HepG2 (cell line): ENCODE data around the gene DENND11.

Experiments
- AKAP8 ChIP-seq: sonication (generic); formaldehyde crosslinking; IDR thresholded peaks from 2 replicates; pipeline ENCODE4 v1.5.1; 2020; ENCODE audit warnings: mild to moderate bottlenecking, missing genetic modification reagents
- HOMEZ ChIP-seq: IDR thresholded peaks from 2 replicates; pipeline ENCODE4 v1.6.1; 2016; ENCODE audit warnings: low read depth
- KAT7 ChIP-seq: IDR thresholded peaks from 2 replicates; pipeline ENCODE4 v1.6.1; 2018; ENCODE audit warnings: borderline replicate concordance, missing compliant biosample characterization
- PAX8 ChIP-seq: sonication (generic); formaldehyde crosslinking; IDR thresholded peaks from 2 replicates; pipeline ENCODE4 v1.8.0; 2022; ENCODE audit warnings: mild to moderate bottlenecking, missing genetic modification reagents, borderline replicate concordance
- POLR2A ChIP-seq, 2 experiments: IDR thresholded peaks; 2 replicates each; pipeline ENCODE4 v1.6.1; 2011; ENCODE audit warnings: low read depth in 2 of 2, low read length in 2 of 2, mild to moderate bottlenecking in 1 of 2, moderate library complexity in 1 of 2; ENCODE audit not compliant: insufficient read depth in 1 of 2
- RAD21 ChIP-seq: fragments of 450-650 bp; formaldehyde crosslinking; IDR thresholded peaks from 2 replicates; pipeline ENCODE4 v1.5.0; 2020; ENCODE audit warnings: mild to moderate bottlenecking
- REST ChIP-seq, 2 experiments: IDR thresholded peaks; 2 replicates each; pipeline ENCODE4 v1.6.1; 2011 to 2012; ENCODE audit warnings: low read length in 2 of 2, borderline replicate concordance in 1 of 2, low read depth in 1 of 2, mild to moderate bottlenecking in 1 of 2, moderate library complexity in 1 of 2
- SMC3 ChIP-seq: IDR thresholded peaks from 2 replicates; pipeline ENCODE4 v1.6.1; 2011; ENCODE audit warnings: low read length, improper control_type of control experiment
- SP1 ChIP-seq, 2 experiments: fragments of 450-650 bp in 1 of 2; sonication (generic) in 1 of 2; formaldehyde crosslinking in 1 of 2; IDR thresholded peaks; 2 replicates each; pipeline versions ENCODE4 v1.4.0 to v1.6.1; 2016 to 2020; ENCODE audit warnings: missing genetic modification reagents in 1 of 2
- TFDP1 ChIP-seq: IDR thresholded peaks from 2 replicates; pipeline ENCODE4 v1.6.1; 2016; ENCODE audit warnings: missing compliant biosample characterization, missing genetic modification reagents, borderline replicate concordance
- ZNF431 ChIP-seq: sonication (generic); formaldehyde crosslinking; IDR thresholded peaks from 2 replicates; pipeline ENCODE4 v1.9.0; 2022; ENCODE audit warnings: missing genetic modification reagents, low read depth, mild to moderate bottlenecking, borderline replicate concordance

- TF ChIP-seq ZNF431 (CRISPR knock-in tag) = no peak
- TF ChIP-seq SMC3 = no peak
- no peak for TF ChIP-seq SP1 (IDR thresholded peaks at IDR 0.05)
- no peak for TF ChIP-seq SP1 (CRISPR knock-in tag; IDR thresholded peaks at IDR 0.05)
- TF ChIP-seq KAT7 (CRISPR knock-in tag) = no peak
- TF ChIP-seq POLR2A (IDR thresholded peaks at IDR 0.05; ENCODE audit: insufficient read depth in 1 of 2, low read depth in 2 of 2, low read length in 2 of 2) = no peak
- no peak for TF ChIP-seq AKAP8 (CRISPR knock-in tag)
- TF ChIP-seq HOMEZ (CRISPR knock-in tag) = no peak
- no peak for TF ChIP-seq REST (IDR thresholded peaks at IDR 0.05; ENCODE audit: borderline replicate concordance in 1 of 2, low read depth in 1 of 2, low read length in 2 of 2)
- TF ChIP-seq PAX8 (CRISPR knock-in tag) = no peak
- no peak for TF ChIP-seq RAD21 (CRISPR knock-in tag)
- TF ChIP-seq TFDP1 (CRISPR knock-in tag) = no peak
These were observed 15.3 kb downstream of the DENND11 start for GRCh38 chr7:141686670-141687069.
